ENCODE results near the gene NAA16.

DNA sequence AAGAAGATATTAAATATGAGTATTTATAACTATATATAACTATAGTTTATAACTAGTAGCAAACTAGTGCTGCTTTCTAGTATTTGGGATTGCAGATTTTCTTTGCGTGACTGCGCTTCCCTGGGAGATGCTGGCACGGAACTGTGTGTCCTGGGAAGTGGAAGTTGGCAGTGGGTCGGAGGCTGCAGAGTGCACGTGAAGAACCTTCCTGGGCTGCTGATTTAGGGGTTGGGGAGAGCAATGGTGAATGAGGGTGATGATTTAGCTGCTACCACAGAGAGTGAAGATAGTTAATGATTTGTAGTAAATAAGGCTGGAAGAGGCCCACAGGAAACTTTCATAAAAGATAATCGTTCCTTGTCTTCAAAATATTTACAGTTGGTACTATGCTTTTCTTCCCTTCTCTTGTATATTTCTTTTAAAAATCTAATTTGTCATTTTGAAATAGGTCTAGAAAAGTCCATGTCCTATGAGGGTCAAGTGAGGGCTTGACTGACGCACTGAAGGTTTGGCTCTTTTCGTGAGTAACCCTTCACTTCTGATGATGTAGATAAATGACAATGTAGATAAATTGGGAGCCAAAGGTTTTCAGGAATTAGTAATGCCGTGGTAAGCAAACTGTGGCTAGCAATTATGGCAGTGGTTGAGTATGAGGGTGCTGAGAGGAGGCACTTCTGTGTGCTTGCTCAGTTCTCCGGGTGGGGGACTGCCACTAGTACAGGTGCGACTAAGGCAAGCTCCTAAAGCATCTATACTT lies 3.0 kb upstream of the NAA16 start:
- TF ChIP-seq NFE2L2 (IDR thresholded peaks at IDR 0.05; ENCODE audit: low read depth, low read length) (no peak), CEBPB (IDR thresholded peaks at IDR 0.05; ENCODE audit: low read depth, low read length) (no peak), POLR2A (IDR thresholded peaks at IDR 0.05; ENCODE audit: low read depth, low read length) (no peak), CHD1 (IDR thresholded peaks at IDR 0.05; ENCODE audit: low read depth, low read length) (no peak), SMC3 (IDR thresholded peaks at IDR 0.05; ENCODE audit: low read depth, low read length) (no peak)
- TF ChIP-seq, protein P1, sequence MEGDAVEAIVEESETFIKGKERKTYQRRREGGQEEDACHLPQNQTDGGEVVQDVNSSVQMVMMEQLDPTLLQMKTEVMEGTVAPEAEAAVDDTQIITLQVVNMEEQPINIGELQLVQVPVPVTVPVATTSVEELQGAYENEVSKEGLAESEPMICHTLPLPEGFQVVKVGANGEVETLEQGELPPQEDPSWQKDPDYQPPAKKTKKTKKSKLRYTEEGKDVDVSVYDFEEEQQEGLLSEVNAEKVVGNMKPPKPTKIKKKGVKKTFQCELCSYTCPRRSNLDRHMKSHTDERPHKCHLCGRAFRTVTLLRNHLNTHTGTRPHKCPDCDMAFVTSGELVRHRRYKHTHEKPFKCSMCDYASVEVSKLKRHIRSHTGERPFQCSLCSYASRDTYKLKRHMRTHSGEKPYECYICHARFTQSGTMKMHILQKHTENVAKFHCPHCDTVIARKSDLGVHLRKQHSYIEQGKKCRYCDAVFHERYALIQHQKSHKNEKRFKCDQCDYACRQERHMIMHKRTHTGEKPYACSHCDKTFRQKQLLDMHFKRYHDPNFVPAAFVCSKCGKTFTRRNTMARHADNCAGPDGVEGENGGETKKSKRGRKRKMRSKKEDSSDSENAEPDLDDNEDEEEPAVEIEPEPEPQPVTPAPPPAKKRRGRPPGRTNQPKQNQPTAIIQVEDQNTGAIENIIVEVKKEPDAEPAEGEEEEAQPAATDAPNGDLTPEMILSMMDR (conservative IDR thresholded peaks at IDR 0.05; ENCODE audit: low read depth, low read length): no peak

All from IMR-90 (cell line).